ENCODE results near the gene CEBPZOS. TPM values are rescaled to one million over a fixed set of nuclear protein-coding genes. Genes with fewer than 3 reads are reported as not detected.

The CEBPZOS gene
- total RNA-seq, 1 experiment from 2014 or later = 40.7 TPM

DNA sequence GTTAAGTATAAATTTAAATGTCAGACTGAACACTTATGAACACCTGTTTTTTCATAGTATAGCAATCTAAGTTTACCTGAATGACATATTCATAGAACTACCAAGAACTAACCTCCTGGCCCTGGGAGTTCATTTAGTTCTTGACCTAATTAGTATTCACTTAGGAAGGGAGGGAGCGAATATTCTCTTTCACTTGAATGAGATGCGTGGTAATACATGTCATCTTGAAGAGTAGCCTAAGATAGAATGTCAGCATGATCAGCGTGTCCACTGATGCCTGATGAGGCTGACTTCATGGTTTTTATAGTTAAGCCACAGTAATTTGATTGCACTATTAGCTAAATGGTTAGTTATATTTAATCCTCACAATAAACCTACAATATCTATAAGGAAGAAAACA, 48.5 kb downstream of the CEBPZOS start:
- Mint-ChIP-seq H3K9me3 (ENCODE audit: low read depth, unreplicated experiment) (no peaks in the 10 kb centered on the region), H3K36me3 (ENCODE audit: insufficient read depth, unreplicated experiment) (peaks cover 27% of the 10 kb centered on the region), H3K27ac (ENCODE audit: unreplicated experiment) (no peak overlapping the region), H3K4me3 (ENCODE audit: low read depth, unreplicated experiment) (no peak overlapping the region), H3K27me3 (ENCODE audit: unreplicated experiment) (no peaks in the 10 kb centered on the region), H3K4me1 (ENCODE audit: low read depth, unreplicated experiment) (no peaks in the 10 kb centered on the region)
- BruUV-seq (replicated peaks) = no TSS peak
- CTCF ChIA-PET = no interaction called here
- TF ChIP-seq, protein P1, sequence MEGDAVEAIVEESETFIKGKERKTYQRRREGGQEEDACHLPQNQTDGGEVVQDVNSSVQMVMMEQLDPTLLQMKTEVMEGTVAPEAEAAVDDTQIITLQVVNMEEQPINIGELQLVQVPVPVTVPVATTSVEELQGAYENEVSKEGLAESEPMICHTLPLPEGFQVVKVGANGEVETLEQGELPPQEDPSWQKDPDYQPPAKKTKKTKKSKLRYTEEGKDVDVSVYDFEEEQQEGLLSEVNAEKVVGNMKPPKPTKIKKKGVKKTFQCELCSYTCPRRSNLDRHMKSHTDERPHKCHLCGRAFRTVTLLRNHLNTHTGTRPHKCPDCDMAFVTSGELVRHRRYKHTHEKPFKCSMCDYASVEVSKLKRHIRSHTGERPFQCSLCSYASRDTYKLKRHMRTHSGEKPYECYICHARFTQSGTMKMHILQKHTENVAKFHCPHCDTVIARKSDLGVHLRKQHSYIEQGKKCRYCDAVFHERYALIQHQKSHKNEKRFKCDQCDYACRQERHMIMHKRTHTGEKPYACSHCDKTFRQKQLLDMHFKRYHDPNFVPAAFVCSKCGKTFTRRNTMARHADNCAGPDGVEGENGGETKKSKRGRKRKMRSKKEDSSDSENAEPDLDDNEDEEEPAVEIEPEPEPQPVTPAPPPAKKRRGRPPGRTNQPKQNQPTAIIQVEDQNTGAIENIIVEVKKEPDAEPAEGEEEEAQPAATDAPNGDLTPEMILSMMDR (IDR thresholded peaks at IDR 0.05; ENCODE audit: unreplicated experiment) = no peak
- intact Hi-C loops (cut with micrococcal nuclease; ENCODE audit: unreplicated experiment) = no loop called here
- DNase-seq = no peak

DNA sequence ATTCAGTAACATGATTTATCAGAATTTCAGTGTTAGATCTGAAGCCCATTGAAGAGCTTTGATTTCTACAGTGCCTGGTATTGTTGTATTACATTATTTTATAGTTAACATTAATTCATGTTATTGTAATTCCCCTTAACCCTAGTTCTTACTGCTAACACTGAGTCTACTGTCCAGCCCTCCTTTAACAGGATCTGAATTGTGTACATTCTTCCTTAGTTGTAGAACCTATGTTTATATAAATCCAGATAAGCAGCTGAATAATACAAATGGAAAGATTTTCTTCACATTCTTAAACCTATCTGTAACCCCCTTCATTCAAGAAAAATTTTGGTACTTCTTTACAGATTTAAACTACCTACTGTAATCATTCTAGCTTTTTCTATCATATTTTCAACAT, 49.9 kb downstream of the CEBPZOS start:
- CTCF ChIA-PET = no interaction called here
- Mint-ChIP-seq H3K4me3 (ENCODE audit: low read depth, unreplicated experiment) (no peak overlapping the region), H3K9me3 (ENCODE audit: low read depth, unreplicated experiment) (no peaks in the 10 kb centered on the region), H3K27ac (ENCODE audit: unreplicated experiment) (no peak overlapping the region), H3K36me3 (ENCODE audit: insufficient read depth, unreplicated experiment) (peaks cover 31% of the 10 kb centered on the region), H3K4me1 (ENCODE audit: low read depth, unreplicated experiment) (no peaks in the 10 kb centered on the region), H3K27me3 (ENCODE audit: unreplicated experiment) (no peaks in the 10 kb centered on the region)
- no TSS peak for BruUV-seq (replicated peaks)
- intact Hi-C loops (cut with micrococcal nuclease; ENCODE audit: unreplicated experiment) = no loop called here
- no peak for DNase-seq
- TF ChIP-seq, protein P1 (IDR thresholded peaks at IDR 0.05; ENCODE audit: unreplicated experiment) = no peak

GRCh38 chr2:37250869-37251740, 54.8 kb downstream of the CEBPZOS start:
- CTCF ChIA-PET = no interaction called here
- H3K4me3 Mint-ChIP-seq (ENCODE audit: low read depth, unreplicated experiment) = no peak overlapping the region
- H3K27ac Mint-ChIP-seq (ENCODE audit: unreplicated experiment) = no peak overlapping the region
- no peak for DNase-seq
- BruUV-seq (replicated peaks) = no TSS peak
- no peaks in the 10 kb centered on the region for H3K27me3 Mint-ChIP-seq (ENCODE audit: unreplicated experiment)
- H3K36me3 Mint-ChIP-seq (ENCODE audit: insufficient read depth, unreplicated experiment) = peaks cover 40% of the 10 kb centered on the region
- intact Hi-C loops (cut with micrococcal nuclease; ENCODE audit: unreplicated experiment) = no loop called here
- no peaks in the 10 kb centered on the region for H3K4me1 Mint-ChIP-seq (ENCODE audit: low read depth, unreplicated experiment)
- TF ChIP-seq, protein P1 (IDR thresholded peaks at IDR 0.05; ENCODE audit: unreplicated experiment) = no peak
- no peaks in the 10 kb centered on the region for H3K9me3 Mint-ChIP-seq (ENCODE audit: low read depth, unreplicated experiment)

Other genes starting within 250 kb of the CEBPZOS start
- 25.9 and 29.3 TPM in 2 replicates for gene STRN, start 230.0 kb upstream of the CEBPZOS start, total RNA-seq (2022)
- gene HEATR5B, start 112.1 kb upstream of the CEBPZOS start, total RNA-seq (2022) = 12.2 and 13.1 TPM in 2 replicates
- 5.4 and 5.8 TPM in 2 replicates for gene GPATCH11, start 112.0 kb upstream of the CEBPZOS start, total RNA-seq (2022)
- gene EIF2AK2, start 39.5 kb upstream of the CEBPZOS start, total RNA-seq (2022) = 91.2 and 121 TPM in 2 replicates
- gene SULT6B1, start 7.8 kb upstream of the CEBPZOS start, total RNA-seq (2022) = not detected in 2 replicates
- gene CEBPZ, start 35.1 kb downstream of the CEBPZOS start, total RNA-seq (2022) = 60.7 and 64.9 TPM in 2 replicates
- 20.4 and 22.3 TPM in 2 replicates for gene NDUFAF7, start 35.2 kb downstream of the CEBPZOS start, total RNA-seq (2022)
- 24.8 and 33.4 TPM in 2 replicates for gene PRKD3, start 128.3 kb downstream of the CEBPZOS start, total RNA-seq (2022)
- 7.4 and 8.9 TPM in 2 replicates for gene QPCT, start 148.1 kb downstream of the CEBPZOS start, total RNA-seq (2022)

All from Calu3 (cell line).